CD14-positive monocyte (primary cell): ENCODE data around the gene HAUS6. TPM values are rescaled to one million over a fixed set of nuclear protein-coding genes. Genes with fewer than 3 reads are reported as not detected.

Experiments
- DNase-seq, 3 donors: peaks; one replicate each; pipeline ENCODE4 v3.0.0-alpha.2; 2011 to 2022
- H2AFZ ChIP-seq: 2 replicates; pipeline ENCODE4 v1.6.0; 2012; ENCODE audit warnings: mild to moderate bottlenecking, low read depth, low read length, inconsistent platforms; ENCODE audit not compliant: insufficient read depth, poor library complexity, severe bottlenecking
- H3K27ac ChIP-seq, 2 donors: 1 replicate in 1 of 2; 2 replicates in 1 of 2; pipeline ENCODE4 v1.5.1; 2012 to 2013; ENCODE audit warnings: low read length in 2 of 2, control low read depth in 1 of 2, inconsistent platforms in 1 of 2, low read depth in 1 of 2, mild to moderate bottlenecking in 1 of 2
- H3K27me3 ChIP-seq, 2 donors: one replicate each; pipeline versions ENCODE4 v1.6.0 to v1.6.1; 2011 to 2013; ENCODE audit warnings: low read length in 2 of 2; ENCODE audit not compliant: control insufficient read depth in 2 of 2, insufficient read depth in 2 of 2
- H3K36me3 ChIP-seq, 2 donors: replicated peaks in 1 of 2; 1 replicate in 1 of 2; 2 replicates in 1 of 2; pipeline versions ENCODE4 v1.5.1 to v1.6.1; 2012 to 2013; ENCODE audit warnings: low read length in 2 of 2, control low read depth in 1 of 2, inconsistent platforms in 1 of 2, mild to moderate bottlenecking in 1 of 2; ENCODE audit not compliant: insufficient read depth in 2 of 2, control insufficient read depth in 1 of 2
- H3K4me1 ChIP-seq, 2 donors: 1 replicate in 1 of 2; 2 replicates in 1 of 2; pipeline versions ENCODE4 v1.5.1 to v1.6.1; 2012 to 2013; ENCODE audit warnings: low read length in 2 of 2, control low read depth in 1 of 2, inconsistent platforms in 1 of 2, mild to moderate bottlenecking in 1 of 2, moderate library complexity in 1 of 2; ENCODE audit not compliant: insufficient read depth in 2 of 2, control insufficient read depth in 1 of 2
- H3K4me2 ChIP-seq: replicated peaks from 2 replicates; pipeline ENCODE3; 2012; ENCODE audit warnings: low read length, moderate library complexity, mild to moderate bottlenecking; ENCODE audit not compliant: poor library complexity, severe bottlenecking; ENCODE audit errors: extremely low read depth
- H3K4me3 ChIP-seq, 3 experiments: fragments of 200-600 bp in 1 of 3; sonication (generic) in 1 of 3; replicated peaks in 1 of 3; 1 replicate in 2 of 3; 2 replicates in 1 of 3; pipeline ENCODE4 v1.5.1; 2011 to 2013; ENCODE audit warnings: low read length in 3 of 3, mild to moderate bottlenecking in 3 of 3, control low read depth in 2 of 3, low read depth in 2 of 3, inconsistent platforms in 1 of 3, moderate library complexity in 1 of 3
- H3K79me2 ChIP-seq: 2 replicates; pipeline ENCODE4 v1.6.0; 2012; ENCODE audit warnings: mild to moderate bottlenecking, control low read depth, inconsistent platforms, low read length, moderate library complexity; ENCODE audit not compliant: insufficient read depth
- H3K9ac ChIP-seq: 2 replicates; pipeline ENCODE4 v1.6.0; 2017; ENCODE audit warnings: low read length, mild to moderate bottlenecking; ENCODE audit not compliant: insufficient read depth, poor library complexity, severe bottlenecking
- H3K9me3 ChIP-seq, 2 donors: replicated peaks in 1 of 2; 1 replicate in 1 of 2; 2 replicates in 1 of 2; pipeline versions ENCODE4 v1.5.1 to v1.6.1; 2012 to 2013; ENCODE audit warnings: low read length in 2 of 2, control low read depth in 1 of 2; ENCODE audit not compliant: control insufficient read depth in 1 of 2, insufficient read depth in 1 of 2
- H4K20me1 ChIP-seq: 2 replicates; pipeline ENCODE4 v1.6.0; 2012; ENCODE audit warnings: mild to moderate bottlenecking, low read length, control low read depth, moderate library complexity; ENCODE audit not compliant: insufficient read depth
- H3K27ac Mint-ChIP-seq, 7 donors: one replicate each; pipeline ENCODE4 v1.8.0; 2020; ENCODE audit warnings: mild to moderate bottlenecking in 7 of 7, mixed read lengths in 7 of 7, moderate library complexity in 6 of 7, inconsistent platforms in 2 of 7
- H3K27me3 Mint-ChIP-seq, 3 donors: one replicate each; pipeline ENCODE4 v1.8.0; 2021 to 2022; ENCODE audit warnings: low read depth in 3 of 3, mild to moderate bottlenecking in 3 of 3, mixed read lengths in 3 of 3, moderate library complexity in 3 of 3, inconsistent platforms in 1 of 3
- H3K36me3 Mint-ChIP-seq, 2 donors: one replicate each; pipeline ENCODE4 v1.8.0; 2020; ENCODE audit warnings: mixed read lengths in 2 of 2, inconsistent platforms in 1 of 2, mild to moderate bottlenecking in 1 of 2
- H3K4me1 Mint-ChIP-seq: one replicate; pipeline ENCODE4 v1.8.0; 2020; ENCODE audit warnings: mild to moderate bottlenecking, mixed read lengths
- H3K4me3 Mint-ChIP-seq, 2 donors: one replicate each; pipeline ENCODE4 v1.8.0; 2020; ENCODE audit warnings: mild to moderate bottlenecking in 2 of 2, mixed read lengths in 2 of 2, moderate library complexity in 1 of 2
- H3K9me3 Mint-ChIP-seq, 7 donors: one replicate each; pipeline ENCODE4 v1.8.0; 2020 to 2022; ENCODE audit warnings: mixed read lengths in 7 of 7, mild to moderate bottlenecking in 6 of 7, moderate library complexity in 6 of 7, inconsistent platforms in 2 of 7
- CTCF ChIP-seq: fragments of 200-600 bp; IDR thresholded peaks from one replicate; pipeline ENCODE4 v1.8.0; 2022; ENCODE audit warnings: antibody characterized with exemption, mild to moderate bottlenecking
- WGBS: methylation state at CpG from one replicate; pipeline ENCODE4 v1.1.5; 2013; ENCODE audit warnings: missing lambda C conversion rate; ENCODE audit not compliant: insufficient coverage; 5-methylcytosine and 5-hydroxymethylcytosine counted together
- intact Hi-C, 2 donors: fragments of 100-400 bp; cut with micrococcal nuclease; formaldehyde crosslinking; loops; one replicate each; pipeline versions ENCODE4 v1.15.0 to v1.15.1; 2023
- polyA plus RNA-seq, 3 donors: library from polyadenylated mRNA; depleted of rRNA in 1 of 3; unstranded in 2 of 3; stranded (reverse) in 1 of 3; fragments of 300-500 nt in 2 of 3; fragments of >200 nt in 1 of 3; fragmentation: Illumina TruSeq in 2 of 3; gene quantifications; 1 replicate in 2 of 3; 2 replicates in 1 of 3; pipeline ENCODE4 v1.2.3, GENCODE V29; 2012 to 2021

The HAUS6 gene
- polyA plus RNA-seq, 3 donors, result 1.3 to 4.1 (median 2.3) TPM

DNA sequence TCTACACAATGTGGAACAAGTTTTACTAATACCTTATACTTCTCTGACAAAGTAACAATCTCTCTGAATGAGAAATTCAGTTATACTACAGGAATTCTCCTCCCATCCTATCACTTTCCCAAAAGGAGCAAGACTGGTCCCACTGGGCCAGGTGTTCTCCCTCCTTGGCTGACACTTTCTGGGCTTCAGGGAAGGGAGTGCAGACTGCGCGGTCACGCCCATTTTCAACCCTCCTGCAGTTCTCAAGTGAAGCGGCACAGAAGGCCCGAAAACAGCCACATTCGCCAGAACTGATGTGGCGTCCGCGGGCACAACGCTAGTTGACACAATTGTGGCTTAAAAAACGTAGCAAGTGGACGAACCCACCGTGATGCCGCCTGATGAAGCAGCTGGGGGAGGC lies 70.3 kb downstream of the HAUS6 start:
- no peaks in the 10 kb centered on the region for H3K36me3 ChIP-seq
- DNase-seq, result no peak
- H3K4me1 ChIP-seq, result no peaks in the 10 kb centered on the region
- peaks cover 0 to 2% (median 0%) of the 10 kb centered on the region in 7 donors for H3K9me3 Mint-ChIP-seq
- H3K4me1 Mint-ChIP-seq, result no peaks in the 10 kb centered on the region
- H3K27ac ChIP-seq, result no peak overlapping the region
- WGBS, result 91% methylated on average over 14 of the region's 14 CpGs
- H2AFZ ChIP-seq, result no peak overlapping the region
- no peak overlapping the region for H3K27ac Mint-ChIP-seq
- intact Hi-C loops, result no loop called here
- H3K79me2 ChIP-seq, result no peaks in the 10 kb centered on the region
- H3K9me3 ChIP-seq, result no peaks in the 10 kb centered on the region
- H3K27me3 Mint-ChIP-seq, result peaks cover 0 to 3% (median 0%) of the 10 kb centered on the region in 3 donors
- no peak overlapping the region for H3K4me2 ChIP-seq
- H4K20me1 ChIP-seq, result no peaks in the 10 kb centered on the region
- no peaks in the 10 kb centered on the region for H3K36me3 Mint-ChIP-seq
- no peak for TF ChIP-seq CTCF
- no peak overlapping the region for H3K9ac ChIP-seq
- H3K4me3 ChIP-seq, result no peak overlapping the region
- no peak overlapping the region for H3K4me3 Mint-ChIP-seq
- no peaks in the 10 kb centered on the region for H3K27me3 ChIP-seq

DNA sequence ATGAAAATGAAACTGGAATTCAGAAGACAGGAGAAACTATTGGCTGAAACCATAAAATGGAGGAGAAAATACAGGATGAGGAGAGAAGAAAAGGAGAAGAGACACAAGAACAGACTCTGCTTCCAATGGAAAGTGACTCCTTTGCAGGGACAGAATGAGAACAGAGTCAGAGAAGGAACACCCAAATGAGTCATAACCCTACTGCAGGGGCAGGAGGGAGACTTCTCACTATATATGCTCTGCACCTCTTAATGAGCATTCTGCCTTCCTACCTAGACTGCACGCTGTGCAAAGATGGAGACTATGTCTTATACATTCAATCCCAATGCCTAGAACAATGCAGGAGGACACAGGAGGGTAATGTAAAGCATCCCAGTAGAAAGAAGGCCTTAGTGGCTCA lies 71.8 kb downstream of the HAUS6 start:
- Histone ChIP-seq H3K9me3 (no peaks in the 10 kb centered on the region), H3K36me3 (no peaks in the 10 kb centered on the region), H3K27ac (no peak overlapping the region), H3K4me2 (no peak overlapping the region), H3K27me3 (no peaks in the 10 kb centered on the region), H4K20me1 (no peaks in the 10 kb centered on the region), H3K9ac (no peak overlapping the region), H3K4me1 (no peaks in the 10 kb centered on the region), H3K79me2 (no peaks in the 10 kb centered on the region), H2AFZ (no peak overlapping the region), H3K4me3 (no peak overlapping the region)
- TF ChIP-seq CTCF, result no peak
- Mint-ChIP-seq H3K9me3 (no peaks in the 10 kb centered on the region), H3K4me3 (no peak overlapping the region), H3K27ac (no peak overlapping the region), H3K4me1 (no peaks in the 10 kb centered on the region), H3K27me3 (peaks cover 0 to 3% (median 0%) of the 10 kb centered on the region in 3 donors), H3K36me3 (no peaks in the 10 kb centered on the region)
- no CpG with 5 or more reads among the region's 1 CpG for whole genome bisulfite sequencing
- no peak for DNase-seq
- intact Hi-C loops, result no loop called here
